ENCODE data around the gene DCTPP1.
"Not testable (repeated sequence)": the region's sequence is repeated elsewhere in the genome, so short reads cannot be mapped to it uniquely, and the experiment has no call there.

The DCTPP1 gene

DNA sequence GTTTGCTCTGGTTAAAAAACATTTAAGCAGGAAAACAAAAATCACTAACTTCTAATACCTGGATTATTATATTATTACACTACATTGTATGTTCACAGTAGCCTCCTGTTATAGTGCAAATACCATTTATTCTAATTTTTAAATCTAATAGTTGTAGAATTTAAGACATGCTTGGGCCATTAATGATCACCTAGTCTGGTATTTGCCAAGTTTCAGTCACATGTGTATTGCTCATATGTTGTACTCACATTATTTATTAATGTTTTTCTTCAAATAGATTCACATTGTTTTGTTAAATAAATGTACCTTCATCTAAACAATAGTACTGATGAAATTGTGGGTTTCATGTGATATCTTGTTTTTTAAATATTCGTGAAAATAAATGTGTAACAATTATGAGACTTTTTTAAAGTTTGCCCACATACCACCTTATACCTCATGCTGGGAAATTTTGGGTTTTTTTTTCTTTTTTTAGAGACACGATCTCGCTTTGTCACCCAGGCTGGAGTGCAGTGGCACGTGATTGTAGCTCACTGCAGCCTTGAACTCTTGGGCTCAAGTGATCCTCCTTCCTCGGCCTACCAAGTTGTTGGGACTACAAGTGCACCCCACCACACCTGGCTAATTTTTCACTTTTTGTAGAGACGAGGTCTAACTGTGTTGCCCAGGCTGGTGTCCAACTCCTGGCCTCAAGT is 16.6 kb downstream of the DCTPP1 start:
- no peak for DNase-seq (ENCODE audit: low read depth in 2 of 2)

DNA sequence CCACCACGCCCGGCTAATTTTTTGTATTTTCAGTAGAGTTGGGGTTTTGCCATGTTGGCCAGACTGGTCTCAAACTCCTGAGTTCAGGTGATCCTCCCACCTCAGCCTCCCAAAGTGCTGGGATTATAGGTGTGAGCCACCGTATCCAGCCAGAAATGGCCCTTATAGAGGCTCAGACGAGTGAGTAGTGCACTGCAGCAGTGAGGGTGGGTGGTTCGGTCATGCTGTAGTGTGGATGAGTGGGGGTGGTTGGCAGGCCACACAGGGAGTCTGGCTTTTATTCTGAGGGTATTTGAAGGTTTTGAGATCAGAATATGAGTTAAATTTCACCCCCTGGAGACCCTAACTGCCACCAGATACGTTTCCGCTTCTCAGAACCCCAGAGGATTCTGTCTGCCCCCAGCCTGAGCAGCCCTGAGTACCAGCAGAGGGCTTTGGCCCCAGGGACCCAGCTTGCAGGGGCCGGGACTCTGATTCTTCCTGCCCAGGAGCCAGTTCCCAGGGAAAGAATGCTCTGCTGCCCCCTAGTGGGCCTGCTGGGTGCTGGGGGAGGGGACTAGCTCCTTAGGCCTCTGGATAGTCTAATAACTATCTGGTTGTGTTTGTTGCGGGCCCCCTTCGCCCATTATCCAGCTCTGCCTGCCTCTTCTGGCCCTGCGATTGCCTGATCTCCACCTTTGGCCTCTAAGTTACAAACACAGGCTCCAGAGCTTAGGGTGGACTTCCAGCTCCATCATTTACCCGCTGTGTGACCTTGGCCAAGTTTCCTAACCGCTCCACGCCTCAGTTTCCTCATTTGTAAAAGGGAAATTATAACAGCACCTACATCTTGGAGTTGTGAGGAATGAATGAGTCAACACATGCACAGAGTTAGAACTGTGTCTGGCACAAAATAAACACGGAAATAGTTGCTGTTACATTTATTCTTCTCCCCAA is 20.4 kb downstream of the DCTPP1 start:
- peak; percentile 85 to 90 for DNase-seq (ENCODE audit: low read depth in 2 of 2)

DNA sequence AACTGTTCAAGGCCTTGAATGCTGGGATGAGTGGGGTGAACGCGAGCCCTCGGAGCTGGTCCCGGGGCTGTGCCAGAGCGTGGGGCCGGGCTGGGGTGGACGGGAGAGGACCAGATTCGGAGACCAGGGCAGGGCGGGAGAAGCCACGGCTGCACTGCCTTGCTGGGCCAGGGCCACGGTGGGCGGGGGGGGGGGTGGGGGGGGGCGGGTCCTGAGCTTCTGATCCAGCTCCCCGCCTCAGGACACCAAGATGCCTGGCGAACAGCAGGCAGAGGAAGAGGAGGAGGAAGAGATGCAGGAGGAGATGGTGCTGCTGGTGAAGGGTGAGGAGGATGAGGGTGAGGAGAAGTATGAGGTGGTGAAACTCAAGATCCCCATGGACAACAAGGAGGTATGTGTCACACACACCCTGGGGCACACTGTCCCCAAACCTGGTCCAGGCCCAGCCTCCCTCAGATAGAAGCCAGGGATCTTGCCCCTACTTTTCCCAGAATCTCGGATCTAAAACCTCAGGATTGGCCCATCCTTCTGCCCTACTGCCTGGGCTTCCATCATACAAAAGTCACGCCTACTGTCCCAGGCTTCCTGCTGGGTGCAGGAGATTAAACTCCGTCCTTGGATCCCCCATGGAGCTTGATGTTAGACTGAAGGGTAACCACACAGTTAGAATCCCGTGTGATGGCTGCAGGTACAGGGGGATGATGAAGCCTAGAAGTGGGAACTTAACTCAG is 21.9 kb downstream of the DCTPP1 start:
- DNase-seq (ENCODE audit: low read depth in 2 of 2), result no peak

DNA sequence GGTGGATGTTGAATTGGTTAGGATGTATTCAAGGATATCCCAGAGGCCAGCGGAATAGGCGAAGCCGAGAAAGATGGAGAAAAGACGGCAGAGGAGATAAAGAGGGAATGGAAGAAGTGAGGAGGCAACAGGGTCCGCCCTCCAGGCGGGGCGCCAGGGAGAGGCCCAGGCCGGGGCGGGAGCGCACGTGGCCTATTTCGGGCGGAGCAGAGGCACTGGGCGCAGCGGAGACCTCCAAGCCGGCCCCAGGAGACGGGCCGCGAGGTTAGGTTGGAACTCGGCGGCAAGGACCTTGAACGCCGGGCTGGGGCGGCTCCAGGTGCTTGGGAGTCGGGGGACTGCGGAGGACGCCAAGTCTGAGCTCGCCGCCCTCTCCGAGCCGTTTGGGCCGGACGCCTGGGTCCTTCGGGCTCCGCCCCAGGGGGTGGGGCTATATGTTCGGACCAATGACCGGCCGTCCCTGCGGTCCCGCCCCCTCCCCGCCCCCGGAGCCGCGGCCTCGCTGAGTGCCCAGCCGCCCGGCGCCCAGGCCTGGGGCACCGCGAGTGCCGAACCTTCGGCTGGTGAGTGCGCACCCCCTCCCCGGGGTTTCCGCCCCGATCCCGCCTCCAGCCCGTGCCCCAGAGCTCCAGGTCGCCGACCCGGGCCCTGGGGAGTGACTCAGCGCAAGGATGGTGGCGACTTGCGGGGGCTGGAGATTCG is 22.6 kb downstream of the DCTPP1 start, which contains the start of gene ZNF771:
Gene ZNF771 (plus strand): TSS at position 505 of the 702 bp plus-strand sequence. CDS start 448 bp downstream, outside the sequence.
- peak; percentile 84 to 91 for DNase-seq (ENCODE audit: low read depth in 2 of 2)

DNA sequence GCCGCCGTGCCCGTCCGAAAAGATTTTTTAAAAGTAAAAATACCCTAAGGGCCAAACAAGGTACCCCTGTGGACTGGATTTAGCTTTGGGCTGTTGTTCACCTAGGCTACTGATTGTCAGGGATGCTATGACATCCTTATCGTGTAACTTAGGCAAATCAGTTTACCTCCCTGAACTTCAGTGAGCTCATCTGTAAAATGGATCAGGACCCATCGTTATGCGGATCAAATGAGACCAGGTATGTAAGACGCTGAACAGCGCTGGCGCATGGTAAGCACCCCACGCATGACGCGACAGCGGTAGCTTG is 23.1 kb downstream of the DCTPP1 start:
- no peak for DNase-seq (ENCODE audit: low read depth in 2 of 2)

DNA sequence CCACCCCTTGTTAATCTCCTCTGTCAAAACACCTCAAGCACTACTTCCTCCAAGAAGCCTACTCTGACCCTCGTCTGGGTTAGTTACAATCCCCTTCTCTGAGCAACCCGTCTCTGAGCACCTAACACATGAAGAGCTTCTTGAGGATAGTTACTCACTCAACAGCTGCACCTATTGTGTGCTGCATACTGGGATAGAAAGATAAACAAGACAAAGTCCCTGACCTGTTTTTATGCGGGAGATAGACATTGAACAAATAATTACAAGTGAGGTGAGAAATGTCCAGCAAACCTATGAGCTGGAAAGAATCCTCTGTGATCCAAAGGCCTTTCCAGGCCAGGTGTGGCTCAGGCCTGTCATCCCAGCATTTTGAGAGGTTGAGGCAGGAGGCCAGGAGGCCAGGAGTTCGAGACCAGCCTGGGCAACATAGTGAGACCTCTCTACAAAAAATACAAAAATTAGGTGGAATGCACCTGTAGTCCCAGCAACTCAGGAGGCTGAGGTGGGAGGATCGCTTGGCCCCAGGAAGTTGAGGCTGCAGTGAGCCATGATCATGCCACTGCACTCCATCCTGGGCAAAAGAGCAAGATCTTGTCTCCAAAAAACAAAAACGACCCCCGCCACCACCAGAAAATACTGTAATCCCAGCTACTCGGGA is 27.9 kb downstream of the DCTPP1 start:
- DNase-seq (ENCODE audit: low read depth in 2 of 2), result no peak

DNA sequence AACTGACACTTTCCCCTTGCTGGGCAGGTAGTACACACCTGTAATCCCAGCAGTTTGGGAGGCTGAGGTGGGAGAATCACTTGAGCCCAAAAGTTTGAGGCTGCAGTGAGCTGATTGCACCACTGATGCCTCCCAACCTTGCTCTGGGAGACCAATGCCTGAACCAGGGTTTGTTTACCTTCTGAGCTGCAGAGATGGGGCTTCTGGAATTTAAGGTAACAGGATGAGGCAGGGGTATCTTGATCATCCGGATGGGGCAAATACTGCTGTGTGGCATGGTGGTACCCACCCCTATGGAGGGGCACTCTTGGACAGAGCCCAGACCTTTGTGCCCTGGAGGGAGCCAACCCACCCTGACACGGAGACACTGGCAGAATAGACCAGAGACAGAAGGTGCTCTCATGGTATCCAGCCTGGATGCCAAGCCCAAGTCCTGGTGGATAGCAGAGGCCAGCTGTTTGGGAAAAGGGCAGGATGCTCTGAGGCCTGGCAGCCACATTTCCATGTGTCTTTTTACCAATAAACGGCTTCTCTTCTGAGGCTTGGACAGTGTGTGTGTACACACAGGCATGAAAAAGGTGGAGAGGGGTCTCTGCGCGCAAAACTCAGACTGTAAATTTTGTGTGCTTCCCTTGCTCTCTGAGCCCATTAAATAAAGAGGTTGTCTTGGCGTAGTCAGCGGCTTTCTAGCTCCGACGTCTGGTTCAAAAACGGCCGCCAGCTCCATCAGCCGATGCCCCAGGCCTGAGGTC is 30.2 kb downstream of the DCTPP1 start:
- DNase-seq (ENCODE audit: low read depth in 2 of 2), result no peak

DNA sequence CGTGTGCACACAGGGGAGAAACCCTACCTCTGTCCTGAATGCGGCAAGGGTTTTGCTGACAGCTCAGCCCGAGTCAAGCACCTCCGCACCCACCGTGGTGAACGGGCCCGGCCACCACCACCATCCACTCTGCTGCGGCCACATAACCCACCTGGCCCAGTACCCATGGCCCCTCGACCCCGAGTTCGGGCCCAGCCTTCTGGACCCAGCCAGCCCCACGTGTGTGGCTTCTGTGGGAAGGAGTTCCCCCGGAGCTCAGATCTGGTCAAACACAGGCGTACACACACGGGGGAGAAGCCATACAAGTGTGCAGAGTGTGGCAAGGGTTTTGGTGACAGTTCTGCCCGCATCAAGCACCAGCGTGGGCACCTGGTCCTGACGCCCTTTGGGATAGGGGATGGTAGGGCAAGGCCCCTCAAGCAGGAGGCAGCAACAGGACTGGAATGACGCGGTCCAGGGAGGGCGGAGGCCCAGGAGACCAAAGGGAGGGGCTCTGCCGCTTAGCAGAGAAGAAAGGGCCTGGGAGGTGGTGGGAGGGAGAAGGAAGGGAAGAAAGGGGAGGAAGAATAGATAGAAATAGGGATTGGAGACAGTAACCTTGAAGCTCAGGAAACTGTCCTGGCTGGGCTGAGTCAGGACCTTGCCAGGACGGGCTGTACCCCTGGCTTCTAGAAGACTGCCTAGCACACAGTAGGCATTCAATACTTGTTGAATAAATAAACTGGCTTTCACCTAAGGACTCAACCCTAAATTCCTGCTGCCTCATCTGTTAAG is 31.0 kb downstream of the DCTPP1 start:
- DNase-seq (ENCODE audit: low read depth in 2 of 2), result no peak

DNA sequence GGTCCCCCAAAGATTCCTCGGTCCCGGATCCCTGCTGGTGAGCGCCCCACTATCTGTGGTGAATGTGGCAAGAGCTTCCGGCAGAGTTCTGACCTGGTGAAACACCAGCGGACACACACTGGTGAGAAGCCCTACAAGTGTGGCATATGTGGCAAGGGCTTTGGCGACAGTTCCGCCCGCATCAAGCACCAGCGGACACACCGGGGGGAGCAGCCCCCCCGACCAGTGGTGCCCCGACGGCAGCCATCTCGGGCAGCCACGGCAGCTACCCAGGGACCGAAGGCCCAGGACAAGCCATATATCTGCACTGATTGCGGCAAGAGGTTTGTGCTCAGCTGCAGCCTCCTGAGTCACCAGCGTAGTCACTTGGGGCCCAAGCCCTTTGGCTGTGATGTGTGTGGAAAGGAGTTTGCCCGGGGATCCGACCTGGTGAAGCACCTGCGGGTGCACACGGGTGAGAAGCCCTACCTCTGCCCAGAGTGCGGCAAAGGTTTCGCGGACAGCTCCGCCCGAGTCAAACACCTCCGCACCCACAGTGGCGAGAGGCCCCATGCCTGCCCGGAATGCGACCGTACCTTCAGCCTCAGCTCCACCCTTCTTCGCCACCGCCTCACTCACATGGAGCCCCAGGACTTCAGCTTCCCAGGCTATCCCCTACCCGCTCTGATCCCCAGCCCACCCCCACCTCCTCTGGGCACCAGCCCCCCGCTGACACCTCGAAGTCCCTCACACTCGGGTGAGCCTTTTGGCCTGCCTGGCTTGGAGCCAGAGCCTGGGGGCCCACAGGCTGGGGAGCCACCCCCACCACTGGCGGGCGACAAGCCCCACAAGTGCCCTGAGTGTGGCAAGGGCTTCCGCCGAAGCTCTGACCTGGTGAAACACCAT is 31.8 kb downstream of the DCTPP1 start:
- no peak for DNase-seq (ENCODE audit: low read depth in 2 of 2)

DNA sequence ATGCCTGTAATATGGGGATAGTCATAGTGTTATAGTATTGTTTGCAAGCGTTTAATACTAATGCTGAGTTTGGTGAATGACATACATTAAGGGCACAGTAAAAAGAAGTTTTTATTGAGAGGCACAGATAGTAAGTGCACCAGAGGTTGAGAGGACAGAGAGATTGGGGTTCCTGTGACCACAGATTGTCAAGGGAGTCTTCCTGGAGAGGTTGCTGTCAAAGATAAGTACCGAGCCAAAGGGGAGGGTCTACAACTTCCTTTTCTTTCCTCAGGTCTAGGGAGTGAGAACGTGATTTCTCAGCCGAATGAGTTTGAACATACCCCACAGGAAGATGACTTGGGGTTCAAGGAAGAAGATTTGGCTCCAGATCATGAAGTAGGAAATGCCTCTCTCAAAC is 32.8 kb downstream of the DCTPP1 start:
- DNase-seq (ENCODE audit: low read depth in 2 of 2), result no peak

DNA sequence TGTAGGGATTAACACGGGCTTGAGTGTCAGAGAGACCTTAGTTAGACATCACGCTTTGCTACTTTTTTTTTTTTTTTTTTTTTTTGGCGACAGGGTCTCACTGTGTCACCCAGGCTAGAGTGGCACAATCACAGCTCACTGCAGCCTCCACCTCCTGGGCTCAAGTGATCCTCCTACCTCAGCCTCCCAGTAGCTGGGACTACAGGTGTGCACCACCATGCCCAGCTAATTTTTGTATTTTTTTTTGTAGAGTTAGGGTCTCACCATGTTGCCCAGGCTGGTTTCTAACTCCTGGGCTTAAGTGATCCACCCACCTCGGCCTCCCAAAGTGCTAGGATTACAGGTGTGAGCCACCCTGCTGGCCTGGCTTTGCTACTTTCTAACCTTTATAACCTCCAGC is 33.2 kb downstream of the DCTPP1 start:
- not testable (repeated sequence) for DNase-seq (ENCODE audit: low read depth in 2 of 2)

DNA sequence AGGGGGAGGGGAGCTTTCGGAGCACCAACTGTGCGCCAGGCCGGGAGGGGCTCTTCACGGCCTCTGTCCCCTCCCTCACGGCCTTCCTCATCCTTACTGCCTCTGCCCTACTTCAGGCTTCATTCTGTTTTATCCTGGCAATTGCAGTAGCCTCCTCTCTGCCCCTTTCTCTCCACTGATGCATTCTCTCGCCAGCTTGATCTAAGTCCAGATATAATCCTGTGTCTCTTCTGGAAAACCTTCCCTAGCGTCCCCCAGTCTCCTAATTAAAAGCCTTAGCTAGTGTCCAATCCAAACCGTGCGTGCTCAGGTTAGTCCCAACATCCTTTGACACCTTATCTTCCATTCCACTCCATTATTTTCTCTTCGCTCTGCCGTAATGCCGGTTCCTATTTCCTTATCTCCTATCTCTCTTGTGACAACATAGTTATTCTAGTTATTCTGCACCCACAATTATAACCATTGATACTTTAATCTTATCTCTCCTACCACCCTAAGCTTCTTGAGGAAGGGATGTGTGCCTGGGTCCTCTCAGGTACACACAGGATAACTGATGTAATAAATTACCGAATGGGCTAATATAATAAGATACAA is 33.7 kb downstream of the DCTPP1 start:
- DNase-seq (ENCODE audit: low read depth in 2 of 2), result no peak

DNA sequence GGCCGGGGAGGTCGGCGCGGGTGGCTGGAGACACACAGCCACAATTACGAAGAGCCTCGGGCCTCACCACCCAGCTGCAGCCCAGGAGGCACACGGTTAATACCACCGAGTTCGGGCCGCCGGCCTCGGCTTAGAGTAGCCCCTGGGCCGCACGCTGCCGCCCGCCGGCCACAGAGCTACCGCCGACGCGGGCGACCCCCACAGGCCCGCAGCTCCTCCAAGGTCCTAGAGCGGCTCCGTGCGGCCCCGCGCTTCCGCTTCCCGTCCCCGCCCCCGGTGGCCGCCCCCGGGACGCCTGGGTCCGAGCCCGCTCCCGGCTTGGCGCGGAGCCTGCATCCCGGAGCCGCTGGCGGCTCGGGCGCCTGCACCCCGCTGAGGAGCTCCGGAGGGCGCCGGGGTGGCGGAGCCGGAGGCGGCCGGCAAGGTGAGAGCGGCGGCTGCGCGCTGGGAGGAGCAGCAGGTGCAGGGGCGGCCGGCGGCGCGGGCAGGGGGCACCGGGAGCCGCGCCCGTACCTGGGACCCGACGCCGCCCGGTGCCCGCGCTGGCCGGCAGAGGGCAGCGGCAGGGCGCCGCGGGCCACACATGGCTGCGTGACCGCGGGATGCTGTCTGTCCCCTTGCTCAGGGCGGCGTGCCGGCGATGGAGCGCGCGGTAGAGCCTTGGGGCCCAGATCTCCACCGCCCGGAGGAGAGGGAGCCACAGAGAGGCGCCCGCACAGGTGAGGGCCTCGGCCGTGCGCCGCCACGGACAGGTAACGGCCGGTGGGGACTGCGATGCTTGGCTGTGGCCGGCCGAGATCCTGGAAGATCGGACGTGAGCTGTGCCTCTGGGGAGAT is 34.5 kb downstream of the DCTPP1 start, which contains the start of gene ZNF48:
Gene ZNF48 (plus strand): TSS at position 266 of the 837 bp plus-strand sequence. CDS start 375 bp downstream, at position 641.
- DNase-seq (ENCODE audit: low read depth in 2 of 2), result peak in 1 of 2 donors; percentile 36

DNA sequence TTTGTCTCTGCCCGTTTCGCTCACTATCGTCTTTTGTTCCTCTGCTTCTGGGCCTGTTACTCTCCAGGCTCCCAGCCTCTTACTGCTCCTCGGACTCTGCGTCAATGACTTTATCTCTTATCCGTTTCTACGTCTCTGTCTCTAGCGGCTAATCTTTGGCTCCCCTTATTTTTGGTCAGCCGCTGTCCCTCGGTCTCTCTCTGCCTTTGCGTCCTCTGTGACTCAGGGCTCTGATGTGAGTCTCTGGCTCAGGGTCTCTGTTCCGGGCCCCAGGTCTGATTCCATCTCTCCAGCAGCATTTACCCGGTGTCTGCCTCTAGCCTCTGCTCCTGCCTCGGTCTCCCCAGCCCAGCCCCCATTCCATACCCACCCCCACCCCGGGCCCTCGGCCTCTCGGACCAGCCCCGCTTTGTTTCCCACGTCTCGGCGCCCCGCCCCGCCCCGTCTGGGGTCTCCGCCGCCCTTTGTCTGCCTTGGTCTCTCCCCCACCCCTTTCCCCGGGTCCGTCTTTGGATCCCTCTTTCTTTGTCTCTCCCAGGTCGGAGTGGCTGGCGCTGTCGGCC is 35.2 kb downstream of the DCTPP1 start:
- DNase-seq (ENCODE audit: low read depth in 2 of 2), result no peak

DNA sequence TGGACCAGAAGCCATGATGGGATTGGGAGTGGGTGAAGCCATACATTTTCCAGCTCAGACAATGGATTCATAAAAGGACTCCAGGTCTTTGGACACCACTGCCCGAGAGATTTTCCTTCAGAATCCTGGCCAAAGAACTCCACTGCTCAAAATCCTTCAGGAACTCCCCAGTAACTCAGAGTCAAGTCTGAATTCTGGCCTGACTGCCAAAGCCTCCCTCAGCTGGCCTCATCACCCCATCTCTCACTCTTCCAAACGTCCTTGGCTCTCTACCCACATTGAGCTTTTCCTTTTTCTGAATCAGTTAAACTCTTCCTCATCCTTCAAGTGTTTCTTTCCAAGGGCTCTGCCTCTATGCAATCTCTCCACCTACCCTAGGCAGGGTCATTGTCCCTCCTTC is 46.3 kb downstream of the DCTPP1 start:
- no peak for DNase-seq (ENCODE audit: low read depth in 2 of 2)

DNA sequence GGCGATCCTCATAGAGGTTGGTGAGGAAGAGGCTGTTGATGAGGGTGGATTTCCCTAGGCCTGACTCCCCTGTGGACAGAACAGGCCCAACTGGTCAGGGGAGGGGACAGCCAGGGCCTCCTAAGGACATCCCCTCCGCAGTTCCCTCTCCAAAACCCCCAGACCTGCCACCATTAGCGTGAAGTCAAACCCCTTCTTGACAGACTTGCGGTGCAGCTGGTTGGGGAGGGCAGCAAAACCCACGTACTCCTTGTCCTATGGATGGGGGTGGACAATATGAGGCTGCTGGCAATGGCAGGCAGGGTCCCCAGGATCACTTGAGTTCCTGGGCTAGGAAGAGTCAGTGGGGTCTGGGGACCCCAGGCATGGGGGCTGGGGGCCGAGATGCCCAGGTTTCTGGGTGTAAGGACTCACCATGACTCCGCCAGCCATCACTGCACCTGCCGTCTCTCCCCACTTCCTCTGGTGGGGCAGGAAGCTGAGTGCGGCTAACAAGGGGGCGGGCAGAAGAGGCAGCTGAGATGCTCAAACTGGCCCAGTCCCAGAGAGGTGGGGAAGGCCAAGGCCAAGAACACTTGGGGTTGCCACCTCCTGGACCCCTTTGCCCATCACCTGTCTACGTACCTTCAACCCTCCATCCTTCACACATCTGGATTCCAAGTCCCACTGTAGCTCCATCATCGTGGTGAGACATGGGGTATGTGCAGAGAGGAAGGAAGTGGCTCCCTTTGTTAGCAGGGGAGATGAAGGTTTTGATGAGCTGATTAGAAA is 47.5 kb downstream of the DCTPP1 start, which contains the start of gene SEPTIN1:
Gene SEPTIN1 (minus strand): TSS at position 451 of the 771 bp plus-strand sequence. CDS start 19 bp downstream, at position 432.
- DNase-seq (ENCODE audit: low read depth in 2 of 2), result peak; percentile 64 to 79

Measured in stimulated activated CD4-positive, alpha-beta T cell treated with anti-CD3 and anti-CD28 coated beads, Interleukin-15, amount 100 ng/mL, for 48 hours (primary cell).